SU-DHL-6 (cell line): Measurements from ENCODE around the gene COIL.

Experiments used
- H2AFZ ChIP-seq: fragments of 200-600 bp; sonication (generic); 2 replicates; pipeline ENCODE4 v1.6.1; 2014; ENCODE audit warnings: low read depth, mild to moderate bottlenecking, moderate library complexity, mixed read lengths, antibody characterized with exemption, low read length; ENCODE audit not compliant: severe bottlenecking
- H3F3A ChIP-seq: fragments of 200-600 bp; shearing (Covaris generic); 2 replicates; pipeline ENCODE4 v1.6.0; 2016; ENCODE audit warnings: antibody characterized with exemption, mild to moderate bottlenecking; ENCODE audit not compliant: insufficient read depth
- H3K27ac ChIP-seq: fragments of 200-600 bp; sonication (generic); 2 replicates; pipeline ENCODE4 v1.5.1; 2016; ENCODE audit warnings: low read depth, mild to moderate bottlenecking, low read length, moderate library complexity, mixed read lengths
- H3K27me3 ChIP-seq: fragments of 200-600 bp; sonication (generic), shearing (Covaris generic); 2 replicates; pipeline ENCODE4 v1.6.0; 2014; ENCODE audit warnings: mild to moderate bottlenecking, low read length
- H3K36me3 ChIP-seq: fragments of 200-600 bp; sonication (generic); 2 replicates; pipeline ENCODE4 v1.6.1; 2014; ENCODE audit warnings: mild to moderate bottlenecking, low read length, mixed read lengths
- H3K4me2 ChIP-seq: fragments of 300-600, 200-600 bp; shearing (Covaris generic), sonication (generic); 2 replicates; pipeline ENCODE4 v1.6.0; 2014; ENCODE audit warnings: low read length, low read depth, mild to moderate bottlenecking; ENCODE audit not compliant: poor library complexity, severe bottlenecking
- H3K4me3 ChIP-seq: fragments of 200-600 bp; sonication (generic); 2 replicates; pipeline ENCODE4 v1.5.1; 2014; ENCODE audit warnings: antibody characterized with exemption, low read length, mild to moderate bottlenecking, mixed read lengths; ENCODE audit not compliant: insufficient read depth, poor library complexity, severe bottlenecking
- H3K79me2 ChIP-seq: fragments of 200-600 bp; sonication (generic); 2 replicates; pipeline ENCODE4 v1.6.1; 2014; ENCODE audit warnings: mild to moderate bottlenecking, low read length, moderate library complexity; ENCODE audit not compliant: insufficient read depth
- H3K9ac ChIP-seq: fragments of 200-600 bp; sonication (generic); 2 replicates; pipeline ENCODE4 v1.7.0; 2014; ENCODE audit warnings: mild to moderate bottlenecking, low read length
- H3K9me2 ChIP-seq: fragments of 200-600 bp; sonication (generic); replicated peaks from 2 replicates; pipeline ENCODE4 v1.6.1; 2014; ENCODE audit warnings: low read length; ENCODE audit not compliant: insufficient read depth
- H3K9me3 ChIP-seq: fragments of 200-600 bp; sonication (generic); 2 replicates; pipeline ENCODE4 v1.6.1; 2014; ENCODE audit warnings: low read length, mixed read lengths; ENCODE audit not compliant: insufficient read depth
- H4K20me1 ChIP-seq: fragments of 200-600 bp; sonication (generic); 2 replicates; pipeline ENCODE4 v1.6.1; 2014; ENCODE audit warnings: low read depth, mild to moderate bottlenecking, antibody characterized with exemption, low read length, moderate library complexity, mixed read lengths
- CTCF ChIP-seq: fragments of 200-600 bp; sonication (generic); IDR thresholded peaks from one replicate; pipeline ENCODE4 v1.5.1; 2017; ENCODE audit warnings: antibody characterized with exemption, mild to moderate bottlenecking, low read length, moderate library complexity; ENCODE audit not compliant: insufficient read depth, poor library complexity, severe bottlenecking
- EZH2phosphoT487 ChIP-seq: fragments of 200-600 bp; sonication (generic), shearing (Covaris generic); conservative IDR thresholded peaks from 2 replicates; pipeline ENCODE4 v1.6.1; 2018; ENCODE audit warnings: mild to moderate bottlenecking, antibody characterized with exemption, low read length, moderate library complexity, mixed read lengths

COIL gene

DNA sequence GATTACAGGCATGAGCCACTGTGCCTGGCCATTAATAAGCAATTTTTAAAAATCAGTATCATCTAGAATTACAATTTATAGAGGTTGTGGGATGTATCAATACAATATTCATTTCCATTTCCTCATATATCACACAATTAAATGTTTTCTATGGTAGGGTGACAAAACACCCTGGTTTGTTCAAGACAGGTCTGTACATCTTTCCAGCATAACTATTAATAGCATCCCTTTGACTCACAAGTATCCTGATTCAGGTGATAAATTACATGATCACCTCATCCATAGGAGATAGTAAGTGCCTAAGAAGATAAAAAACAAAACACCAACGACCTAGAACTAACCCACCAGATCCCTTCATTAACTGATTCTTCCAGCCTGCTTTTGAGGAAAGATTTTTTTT, 13.1 kb downstream of the COIL start:
- no peaks in the 10 kb centered on the region; the same call in 1 of the 2 replicates for H4K20me1 ChIP-seq
- no peak for TF ChIP-seq CTCF
- TF ChIP-seq EZH2phosphoT487 = no peak

DNA sequence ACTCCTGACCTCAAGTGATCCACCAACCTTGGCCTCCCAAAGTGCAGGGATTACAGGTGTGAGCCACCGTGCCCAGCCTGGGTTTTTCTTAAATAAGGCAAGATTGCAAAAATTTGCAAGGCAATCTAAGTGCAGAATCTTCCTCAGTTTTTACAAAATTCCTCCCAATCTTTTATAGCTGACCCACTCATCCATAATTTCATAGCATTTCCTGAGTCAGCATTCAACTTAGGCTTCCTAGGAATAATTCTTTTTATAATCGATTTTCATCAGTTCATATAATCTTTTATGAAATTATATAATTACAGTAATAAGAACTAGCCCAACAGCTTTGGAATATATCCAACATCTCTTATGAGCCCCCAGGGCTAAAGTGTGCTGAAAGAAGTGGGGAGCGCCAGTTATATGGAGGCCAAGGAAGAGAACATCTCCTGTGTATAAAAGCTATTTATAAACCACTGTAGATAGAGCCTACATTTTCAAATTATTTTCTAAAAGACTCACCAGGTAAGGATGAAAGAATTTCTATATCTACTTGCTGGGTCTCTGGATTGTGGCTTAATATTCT, 14.8 kb downstream of the COIL start:
- Histone ChIP-seq H4K20me1 (no peaks in the 10 kb centered on the region; the same call in 1 of the 2 replicates), H3K27me3 (no peaks in the 10 kb centered on the region), H3K4me2 (no peak overlapping the region), H3K79me2 (no peaks in the 10 kb centered on the region), H3K9me3 (no peaks in the 10 kb centered on the region), H3K4me3 (no peak overlapping the region), H3K36me3 (peaks cover 13% of the 10 kb centered on the region), H2AFZ (no peak overlapping the region), H3K9me2 (no peaks in the 10 kb centered on the region), H3K27ac (no peak overlapping the region), H3K9ac (no peak overlapping the region), H3F3A (0 out of 2 replicates have a peak, but pooled peaks cover 5% of the 10 kb centered on the region)
- TF ChIP-seq CTCF (no peak), EZH2phosphoT487 (no peak)

More for the DNA sequence above, 13.1 kb downstream of the COIL start:
- Histone ChIP-seq H3K79me2 (peaks cover 6% of the 10 kb centered on the region; the same call in 1 of the 2 replicates), H3K27ac (no peak overlapping the region), H3K9me3 (no peaks in the 10 kb centered on the region), H3K27me3 (no peaks in the 10 kb centered on the region), H3K9me2 (no peaks in the 10 kb centered on the region), H2AFZ (no peak overlapping the region), H3K36me3 (peaks cover 13% of the 10 kb centered on the region), H3K9ac (no peak overlapping the region), H3F3A (0 out of 2 replicates have a peak, but pooled peaks cover 5% of the 10 kb centered on the region), H3K4me3 (no peak overlapping the region), H3K4me2 (no peak overlapping the region)

DNA sequence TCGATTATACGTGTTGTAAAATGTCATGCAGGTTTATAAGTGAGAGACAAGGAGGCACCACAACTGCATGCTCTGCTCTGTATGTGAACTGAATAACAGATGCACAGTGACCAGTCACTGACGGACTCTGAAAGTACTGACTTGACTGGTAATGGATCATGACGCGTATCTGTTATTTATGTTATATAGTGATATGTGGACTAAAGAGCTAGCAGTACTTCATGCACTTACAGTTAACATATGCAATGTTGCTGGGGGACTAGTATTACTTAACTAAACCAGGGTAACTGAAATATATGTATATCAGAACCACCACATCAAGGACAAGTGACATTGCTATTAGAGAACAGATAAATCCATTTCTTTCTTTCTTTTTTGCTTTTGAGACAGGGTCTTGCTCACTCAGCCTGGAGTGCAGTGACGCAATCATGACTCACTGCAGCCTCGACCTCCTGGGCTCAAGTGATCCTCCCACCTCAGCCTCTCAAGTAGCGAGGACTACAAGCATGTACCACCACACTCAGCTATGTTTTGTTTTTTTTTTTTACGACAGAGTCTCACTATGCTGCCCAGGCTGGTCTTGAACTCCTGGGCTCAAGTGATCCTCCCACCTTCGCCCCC, 17.2 kb downstream of the COIL start:
- H3K27ac ChIP-seq = no peak overlapping the region
- H4K20me1 ChIP-seq = no peaks in the 10 kb centered on the region; the same call in 1 of the 2 replicates
- no peak overlapping the region for H3K4me2 ChIP-seq
- H3K36me3 ChIP-seq = peaks cover 7% of the 10 kb centered on the region; the same call in 1 of the 2 replicates
- no peak overlapping the region for H3K9ac ChIP-seq
- 0 out of 2 replicates have a peak, but pooled peaks cover 5% of the 10 kb centered on the region for H3F3A ChIP-seq
- no peak overlapping the region for H3K4me3 ChIP-seq
- no peaks in the 10 kb centered on the region for H3K9me2 ChIP-seq
- TF ChIP-seq EZH2phosphoT487 (no peak), CTCF (no peak)
- H3K79me2 ChIP-seq = no peaks in the 10 kb centered on the region
- no peaks in the 10 kb centered on the region for H3K27me3 ChIP-seq
- no peaks in the 10 kb centered on the region for H3K9me3 ChIP-seq
- H2AFZ ChIP-seq = no peak overlapping the region
